ENCODE data around the gene SPATA12. TPM values are rescaled to one million over a fixed set of nuclear protein-coding genes. Genes with fewer than 3 reads are reported as not detected.

The SPATA12 gene
- polyA plus RNA-seq, 3 donors, result 0.17 to 0.31 TPM; not detected in 1

- DNase-seq, result no peak
Measured at GRCh38 chr3:57048728-57049127, 11.7 kb upstream of the SPATA12 start.

- no peak for DNase-seq
Measured at GRCh38 chr3:57052662-57053061, 7.8 kb upstream of the SPATA12 start.

- no peak for DNase-seq
Measured at GRCh38 chr3:57053122-57053521, 7.3 kb upstream of the SPATA12 start.

GRCh38 chr3:57057351-57057750, 3.1 kb upstream of the SPATA12 start:
- DNase-seq, result no peak

- DNase-seq, result no peak
Measured at GRCh38 chr3:57059411-57059810, 1.1 kb upstream of the SPATA12 start.

GRCh38 chr3:57061556-57061955, 1.1 kb downstream of the SPATA12 start:
- no peak for DNase-seq

GRCh38 chr3:57062101-57062631, 1.7 kb downstream of the SPATA12 start:
- DNase-seq, result no peak

- no peak for DNase-seq
Measured at GRCh38 chr3:57063032-57063431, 2.6 kb downstream of the SPATA12 start.

- no peak for DNase-seq
Measured at GRCh38 chr3:57064001-57064400, 3.5 kb downstream of the SPATA12 start.

- no peak for DNase-seq
Measured at GRCh38 chr3:57064572-57064971, 4.1 kb downstream of the SPATA12 start.

- DNase-seq, result no peak
Measured at GRCh38 chr3:57065588-57065987, 5.1 kb downstream of the SPATA12 start.

- DNase-seq, result no peak
Measured at GRCh38 chr3:57066471-57066870, 6.0 kb downstream of the SPATA12 start.

GRCh38 chr3:57068437-57069089, 8.1 kb downstream of the SPATA12 start:
- no peak for DNase-seq

- no peak for DNase-seq
Measured at GRCh38 chr3:57069503-57069902, 9.0 kb downstream of the SPATA12 start.

- DNase-seq, result no peak
Measured at GRCh38 chr3:57073628-57074027, 13.2 kb downstream of the SPATA12 start.

- DNase-seq, result no peak
Measured at GRCh38 chr3:57074135-57074534, 13.7 kb downstream of the SPATA12 start.

GRCh38 chr3:57076422-57076951, 16.0 kb downstream of the SPATA12 start:
- no peak for DNase-seq

GRCh38 chr3:57077630-57078343, 17.3 kb downstream of the SPATA12 start:
- no peak for DNase-seq

GRCh38 chr3:57078344-57078634, 17.8 kb downstream of the SPATA12 start:
- DNase-seq, result peak; percentile 57

GRCh38 chr3:57078635-57079473, 18.4 kb downstream of the SPATA12 start:
- DNase-seq, result peak; percentile 57

GRCh38 chr3:57079474-57079831, 19.0 kb downstream of the SPATA12 start:
- no peak for DNase-seq

- DNase-seq, result no peak
Measured at GRCh38 chr3:57080171-57080570, 19.7 kb downstream of the SPATA12 start.

- no peak for DNase-seq
Measured at GRCh38 chr3:57081173-57081572, 20.7 kb downstream of the SPATA12 start.

Measured in renal pelvis (tissue), 4 donors.